ENCODE data around the gene RNF126. TPM values are rescaled to one million over a fixed set of nuclear protein-coding genes. Genes with fewer than 3 reads are reported as not detected.
A peak's percentile ranks its signal among the peaks of the same experiment; 100 is the strongest.

Gene RNF126
- total and polyA plus RNA-seq, 2 donors = 16.1 to 38.2 TPM

DNA sequence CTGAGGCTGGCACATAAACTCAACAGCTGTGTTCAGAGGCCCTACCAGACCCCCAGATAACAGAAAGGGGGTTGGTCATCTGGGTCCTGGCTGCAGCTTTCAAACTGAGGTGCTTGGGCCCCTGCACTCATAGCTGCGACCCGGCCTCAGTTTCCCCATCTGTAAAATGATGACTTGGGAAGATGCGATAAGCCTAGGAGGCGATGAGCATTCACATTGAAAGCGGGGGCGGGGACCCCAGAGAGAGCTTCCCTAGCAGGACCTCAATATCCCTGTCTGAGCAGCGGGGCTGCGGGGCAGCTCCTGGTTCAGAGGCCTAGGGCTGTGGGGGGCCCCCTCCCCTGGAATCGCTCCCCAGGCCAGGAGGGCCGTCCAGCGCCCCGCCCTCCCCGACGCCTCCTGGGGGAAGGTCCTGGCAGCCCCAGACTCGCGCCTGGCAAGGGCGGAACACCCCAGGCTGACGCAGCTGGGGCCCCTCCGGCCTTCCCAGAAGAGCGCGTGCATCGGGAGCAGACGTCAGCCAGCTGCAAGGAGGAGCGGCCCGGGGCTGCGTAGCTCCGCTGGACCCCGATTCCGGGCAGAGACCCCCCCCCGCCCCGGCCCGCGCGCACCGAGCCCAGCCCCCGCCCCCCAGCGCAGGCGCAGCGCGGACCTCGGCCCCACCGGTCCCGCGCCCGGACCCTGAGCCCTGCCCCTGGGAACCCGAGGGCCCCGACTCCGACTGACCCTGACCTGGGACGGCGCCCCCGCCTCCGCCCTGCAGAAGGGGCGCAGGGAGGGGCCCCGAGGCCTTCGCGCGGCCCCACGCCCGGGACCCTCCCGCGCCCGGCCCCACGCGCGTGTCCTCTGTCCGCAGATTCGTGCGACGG lies 16.6 kb upstream of the RNF126 start:
- DNase-seq (ENCODE audit: low read depth in 6 of 9, low spot score in 9 of 9) = peak in 2 of 9 donors; percentile 18 to 39
- H3K9me3 ChIP-seq (ENCODE audit: control insufficient read depth in 2 of 2, insufficient read depth in 1 of 2, low read length in 1 of 2) = peaks cover 0 to 3% of the 10 kb centered on the region in 2 donors
- H3K4me1 ChIP-seq (ENCODE audit: control insufficient read depth in 2 of 2, insufficient read depth in 2 of 2, low read length in 2 of 2) = peaks cover 5 to 20% of the 10 kb centered on the region in 2 donors
- H3K36me3 ChIP-seq (ENCODE audit: control insufficient read depth in 2 of 2, insufficient read depth in 2 of 2, low read length in 1 of 2) = no peaks in the 10 kb centered on the region
- H3K27me3 ChIP-seq (ENCODE audit: control insufficient read depth in 2 of 2, insufficient read depth in 1 of 2, low read length in 1 of 2) = peaks cover 33 to 50% of the 10 kb centered on the region in 2 donors
- 6% methylated on average over 69 of the region's 69 CpGs for WGBS
- H3K27ac ChIP-seq (ENCODE audit: low read depth in 1 of 2, low read length in 1 of 2) = peak overlapping the region in 1 of 2 donors; percentile 74
- peak overlapping the region; percentile 29 to 71 for H3K4me3 ChIP-seq (ENCODE audit: low read length in 2 of 2)

DNA sequence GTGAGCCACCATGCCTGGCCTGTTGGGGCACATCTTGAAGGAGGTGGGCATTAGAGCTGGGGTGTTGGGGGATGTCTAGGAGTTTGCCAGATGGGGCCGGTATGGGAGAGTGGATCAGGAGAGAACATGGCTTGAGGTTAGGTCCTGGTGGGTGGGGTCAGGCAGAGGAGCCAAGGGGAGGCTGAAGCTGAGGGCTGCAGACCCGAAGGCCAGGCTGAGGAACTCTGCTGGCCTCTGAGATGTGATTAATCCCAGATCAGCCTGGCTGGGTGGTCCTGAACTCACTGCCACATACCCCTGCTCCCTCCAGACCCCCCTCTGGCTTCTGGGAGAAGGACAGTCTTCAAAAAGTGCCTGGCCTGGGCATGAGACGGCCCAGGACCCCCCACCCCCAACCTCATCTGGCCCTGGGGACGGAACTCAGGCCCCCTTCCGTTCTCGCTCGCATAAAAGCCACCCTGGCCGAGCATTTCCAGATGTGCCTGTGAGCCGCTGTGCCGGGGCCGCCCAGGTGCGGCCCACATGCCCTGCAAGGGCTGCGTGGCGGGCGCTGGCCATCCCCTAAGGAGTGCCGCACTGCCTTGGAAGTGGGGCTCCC lies 15.9 kb upstream of the RNF126 start:
- H3K9me3 ChIP-seq (ENCODE audit: control insufficient read depth in 2 of 2, insufficient read depth in 1 of 2, low read length in 1 of 2) = peaks cover 0 to 3% of the 10 kb centered on the region in 2 donors
- no peak overlapping the region for H3K4me3 ChIP-seq (ENCODE audit: low read length in 2 of 2)
- no peaks in the 10 kb centered on the region for H3K36me3 ChIP-seq (ENCODE audit: control insufficient read depth in 2 of 2, insufficient read depth in 2 of 2, low read length in 1 of 2)
- 98% methylated on average over 16 of the region's 16 CpGs for WGBS
- peaks cover 34 to 58% of the 10 kb centered on the region in 2 donors for H3K27me3 ChIP-seq (ENCODE audit: control insufficient read depth in 2 of 2, insufficient read depth in 1 of 2, low read length in 1 of 2)
- peaks cover 5 to 20% of the 10 kb centered on the region in 2 donors for H3K4me1 ChIP-seq (ENCODE audit: control insufficient read depth in 2 of 2, insufficient read depth in 2 of 2, low read length in 2 of 2)
- no peak overlapping the region for H3K27ac ChIP-seq (ENCODE audit: low read depth in 1 of 2, low read length in 1 of 2)
- DNase-seq (ENCODE audit: low read depth in 6 of 9, low spot score in 9 of 9) = no peak

DNA sequence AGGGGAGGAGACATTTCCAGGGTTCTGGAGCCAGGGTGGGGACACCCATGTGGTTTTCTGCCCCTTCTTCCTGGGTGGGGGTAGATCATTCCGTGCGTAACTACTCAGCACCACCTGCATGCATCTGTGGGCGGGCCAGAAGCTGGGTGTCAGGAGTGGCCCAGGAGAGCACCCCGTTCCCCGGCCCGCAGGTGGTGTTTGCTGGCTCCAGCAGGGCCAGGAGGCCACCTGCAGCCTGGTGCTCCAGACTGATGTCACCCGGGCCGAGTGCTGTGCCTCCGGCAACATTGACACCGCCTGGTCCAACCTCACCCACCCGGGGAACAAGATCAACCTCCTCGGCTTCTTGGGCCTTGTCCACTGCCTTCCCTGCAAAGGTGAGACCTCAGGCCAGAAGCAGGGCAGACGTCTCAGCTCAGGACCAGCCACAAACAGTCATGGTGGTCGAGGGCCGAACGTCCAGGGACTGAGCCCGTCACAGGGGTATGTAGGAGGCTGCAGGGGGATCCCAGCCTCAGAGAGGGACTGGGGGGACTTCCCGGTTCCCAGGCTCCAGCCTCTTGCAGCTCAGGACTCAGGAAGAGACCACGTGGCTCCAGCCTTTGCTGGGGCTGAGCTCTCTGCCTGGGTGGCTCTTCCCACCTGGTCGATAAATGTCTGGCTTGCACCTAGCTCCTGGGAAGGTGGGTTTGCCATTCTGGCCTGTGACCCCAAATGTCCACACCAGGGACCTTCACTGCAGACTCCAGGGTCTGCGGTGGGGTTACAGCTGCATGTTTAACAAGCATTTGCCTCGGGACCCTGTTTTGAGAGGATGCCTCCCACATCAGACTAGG lies 14.8 kb upstream of the RNF126 start:
- H3K27ac ChIP-seq (ENCODE audit: low read depth in 1 of 2, low read length in 1 of 2) = no peak overlapping the region
- H3K9me3 ChIP-seq (ENCODE audit: control insufficient read depth in 2 of 2, insufficient read depth in 1 of 2, low read length in 1 of 2) = peaks cover 0 to 3% of the 10 kb centered on the region in 2 donors
- WGBS = 82% methylated on average over 22 of the region's 22 CpGs
- no peak for DNase-seq (ENCODE audit: low read depth in 6 of 9, low spot score in 9 of 9)
- no peaks in the 10 kb centered on the region for H3K36me3 ChIP-seq (ENCODE audit: control insufficient read depth in 2 of 2, insufficient read depth in 2 of 2, low read length in 1 of 2)
- H3K4me1 ChIP-seq (ENCODE audit: control insufficient read depth in 2 of 2, insufficient read depth in 2 of 2, low read length in 2 of 2) = peaks cover 5 to 20% of the 10 kb centered on the region in 2 donors
- H3K27me3 ChIP-seq (ENCODE audit: control insufficient read depth in 2 of 2, insufficient read depth in 1 of 2, low read length in 1 of 2) = peaks cover 34 to 64% of the 10 kb centered on the region in 2 donors
- H3K4me3 ChIP-seq (ENCODE audit: low read length in 2 of 2) = no peak overlapping the region

DNA sequence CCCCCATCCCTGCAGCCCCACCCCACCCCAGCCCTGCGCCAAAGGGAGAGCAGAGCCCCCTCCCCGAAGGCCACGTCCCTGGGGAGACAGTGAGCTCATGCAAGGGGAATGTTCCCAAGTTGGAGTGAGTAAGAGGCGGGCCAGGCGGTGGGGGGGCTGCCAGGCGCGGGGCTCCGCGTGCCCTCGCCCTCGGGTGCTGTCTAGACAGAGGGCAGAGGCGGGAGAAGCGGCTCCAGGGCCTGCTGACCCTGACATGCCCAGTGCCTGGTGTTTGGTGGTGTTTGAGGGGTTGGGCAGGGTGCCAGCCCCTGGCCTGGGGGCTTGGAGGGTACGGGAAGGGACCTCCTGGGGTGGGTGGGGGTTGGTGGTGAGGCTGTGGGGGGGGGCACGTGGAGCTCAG lies 14.2 kb upstream of the RNF126 start:
- Histone ChIP-seq H3K27me3 (ENCODE audit: control insufficient read depth in 2 of 2, insufficient read depth in 1 of 2, low read length in 1 of 2) (peaks cover 34 to 67% of the 10 kb centered on the region in 2 donors), H3K27ac (ENCODE audit: low read depth in 1 of 2, low read length in 1 of 2) (no peak overlapping the region), H3K36me3 (ENCODE audit: control insufficient read depth in 2 of 2, insufficient read depth in 2 of 2, low read length in 1 of 2) (no peaks in the 10 kb centered on the region), H3K9me3 (ENCODE audit: control insufficient read depth in 2 of 2, insufficient read depth in 1 of 2, low read length in 1 of 2) (peaks cover 0 to 3% of the 10 kb centered on the region in 2 donors), H3K4me1 (ENCODE audit: control insufficient read depth in 2 of 2, insufficient read depth in 2 of 2, low read length in 2 of 2) (peaks cover 5 to 20% of the 10 kb centered on the region in 2 donors), H3K4me3 (ENCODE audit: low read length in 2 of 2) (no peak overlapping the region)
- WGBS = 39% methylated on average over 15 of the region's 15 CpGs
- no peak for DNase-seq (ENCODE audit: low read depth in 6 of 9, low spot score in 9 of 9)

DNA sequence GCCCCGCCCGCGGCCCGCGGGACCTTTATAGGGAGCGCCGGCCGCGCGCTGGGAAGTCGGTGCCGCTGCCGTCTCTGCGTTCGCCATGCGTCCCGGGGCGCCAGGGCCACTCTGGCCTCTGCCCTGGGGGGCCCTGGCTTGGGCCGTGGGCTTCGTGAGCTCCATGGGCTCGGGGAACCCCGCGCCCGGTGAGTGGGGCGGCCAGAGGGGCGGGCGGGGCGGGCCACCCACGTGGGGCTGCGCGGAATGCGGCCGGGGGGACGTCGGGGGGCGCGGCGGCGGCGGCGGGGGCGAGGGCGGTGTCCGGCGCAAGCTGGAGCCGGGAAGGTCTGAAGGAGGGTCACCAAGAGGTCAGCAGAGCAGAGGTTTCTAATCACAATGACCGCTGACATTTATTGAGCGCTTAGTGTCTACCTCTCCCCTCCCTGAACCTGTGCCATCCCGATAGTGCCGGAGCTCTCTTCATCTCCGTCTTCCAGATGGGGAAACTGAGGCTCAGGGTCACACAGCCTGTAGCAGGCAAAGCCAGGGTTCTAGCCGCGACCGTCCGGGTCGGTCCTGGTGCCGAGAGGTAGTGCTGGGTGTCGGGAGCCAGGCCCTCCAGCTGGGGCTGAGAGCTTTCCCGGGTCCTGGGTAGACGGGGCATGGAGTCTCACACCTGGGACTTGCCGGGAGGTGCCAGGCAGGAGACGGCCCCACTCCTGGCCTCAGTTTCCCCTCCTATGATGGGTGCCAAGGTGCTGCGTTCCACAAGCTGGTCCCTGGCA lies 13.5 kb upstream of the RNF126 start, which contains the start of gene FSTL3:
Gene FSTL3, plus strand, starts transcription at position 54 of the 767 bp plus-strand sequence. Its CDS starts 32 bp downstream, at position 86.
- DNase-seq (ENCODE audit: low read depth in 6 of 9, low spot score in 9 of 9) = no peak
- H3K36me3 ChIP-seq (ENCODE audit: control insufficient read depth in 2 of 2, insufficient read depth in 2 of 2, low read length in 1 of 2) = no peaks in the 10 kb centered on the region
- H3K4me1 ChIP-seq (ENCODE audit: control insufficient read depth in 2 of 2, insufficient read depth in 2 of 2, low read length in 2 of 2) = peaks cover 5 to 18% of the 10 kb centered on the region in 2 donors
- no peak within 1 kb of the TSS for H3K4me3 ChIP-seq (ENCODE audit: low read length in 2 of 2)
- H3K9me3 ChIP-seq (ENCODE audit: control insufficient read depth in 2 of 2, insufficient read depth in 1 of 2, low read length in 1 of 2) = peaks cover 0 to under 1% of the 10 kb centered on the region in 2 donors
- H3K27me3 ChIP-seq (ENCODE audit: control insufficient read depth in 2 of 2, insufficient read depth in 1 of 2, low read length in 1 of 2) = peaks cover 34 to 70% of the 10 kb centered on the region in 2 donors
- WGBS = 17% methylated on average over 63 of the region's 63 CpGs
- no peak within 1 kb of the TSS for H3K27ac ChIP-seq (ENCODE audit: low read depth in 1 of 2, low read length in 1 of 2)

DNA sequence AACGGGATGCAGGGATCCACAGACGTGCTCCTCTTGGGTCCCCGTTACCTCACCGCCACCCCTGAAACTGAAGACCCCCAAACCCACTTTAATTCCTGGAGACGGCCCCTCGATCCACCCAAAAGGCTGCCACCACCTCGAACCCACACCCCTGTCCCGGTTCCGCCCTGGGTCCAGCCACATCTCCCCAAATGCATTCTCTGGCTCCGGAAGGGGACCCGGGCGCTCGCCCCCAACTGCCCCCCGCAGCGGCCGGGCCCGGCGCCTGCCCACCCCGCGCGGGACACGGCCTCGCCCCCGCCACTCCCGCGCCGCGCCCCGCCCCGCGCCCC lies 13.0 kb upstream of the RNF126 start:
- no peaks in the 10 kb centered on the region for H3K36me3 ChIP-seq (ENCODE audit: control insufficient read depth in 2 of 2, insufficient read depth in 2 of 2, low read length in 1 of 2)
- WGBS = 12% methylated on average over 31 of the region's 31 CpGs
- peaks cover 34 to 71% of the 10 kb centered on the region in 2 donors for H3K27me3 ChIP-seq (ENCODE audit: control insufficient read depth in 2 of 2, insufficient read depth in 1 of 2, low read length in 1 of 2)
- DNase-seq (ENCODE audit: low read depth in 6 of 9, low spot score in 9 of 9) = no peak
- H3K4me1 ChIP-seq (ENCODE audit: control insufficient read depth in 2 of 2, insufficient read depth in 2 of 2, low read length in 2 of 2) = peaks cover 5 to 14% of the 10 kb centered on the region in 2 donors
- no peaks in the 10 kb centered on the region for H3K9me3 ChIP-seq (ENCODE audit: control insufficient read depth in 2 of 2, insufficient read depth in 1 of 2, low read length in 1 of 2)
- no peak overlapping the region for H3K27ac ChIP-seq (ENCODE audit: low read depth in 1 of 2, low read length in 1 of 2)
- no peak overlapping the region for H3K4me3 ChIP-seq (ENCODE audit: low read length in 2 of 2)

DNA sequence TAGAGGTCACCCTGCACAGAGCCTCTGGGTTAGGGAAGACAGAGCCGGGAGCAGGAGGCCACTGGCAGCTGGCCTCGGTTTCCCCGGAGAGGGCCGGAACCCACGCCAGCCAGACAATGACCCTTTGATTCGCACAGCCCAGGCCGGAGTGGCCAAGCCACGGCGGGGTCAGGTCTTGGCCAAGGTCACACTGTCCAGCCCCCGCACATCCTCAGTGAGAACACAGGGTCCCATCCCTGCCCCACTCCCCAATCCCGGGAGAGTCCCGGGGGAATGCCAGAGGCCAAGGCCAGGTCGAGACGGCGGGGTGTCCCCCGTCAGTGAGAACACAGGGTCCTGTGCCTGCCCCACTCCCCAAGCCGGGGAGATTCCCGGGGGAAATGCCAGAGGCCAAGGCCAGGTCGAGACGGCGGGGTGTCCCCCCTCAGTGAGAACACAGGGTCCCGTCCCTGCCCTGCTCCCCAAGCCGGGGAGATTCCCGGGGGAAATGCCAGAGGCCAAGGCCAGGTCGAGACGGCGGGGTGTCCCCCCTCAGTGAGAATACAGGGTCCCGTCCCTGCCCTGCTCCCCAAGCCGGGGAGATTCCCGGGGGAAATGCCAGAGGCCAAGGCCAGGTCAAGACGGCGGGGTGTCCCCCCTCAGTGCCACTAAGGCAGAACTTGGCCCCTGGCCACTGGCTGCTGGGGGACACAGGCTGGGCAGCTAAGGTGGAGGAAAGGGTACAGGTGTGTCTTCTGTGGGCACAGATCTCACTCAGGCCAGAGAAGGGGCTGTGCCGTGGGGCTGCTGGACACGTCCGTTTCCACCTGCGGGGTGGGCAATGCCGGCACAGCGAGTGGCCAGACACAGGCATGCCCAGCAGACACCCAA lies 11.5 kb upstream of the RNF126 start:
- peaks cover 34 to 78% of the 10 kb centered on the region in 2 donors for H3K27me3 ChIP-seq (ENCODE audit: control insufficient read depth in 2 of 2, insufficient read depth in 1 of 2, low read length in 1 of 2)
- H3K27ac ChIP-seq (ENCODE audit: low read depth in 1 of 2, low read length in 1 of 2) = no peak overlapping the region
- no peak overlapping the region for H3K4me3 ChIP-seq (ENCODE audit: low read length in 2 of 2)
- 86% methylated on average over 38 of the region's 38 CpGs for WGBS
- H3K9me3 ChIP-seq (ENCODE audit: control insufficient read depth in 2 of 2, insufficient read depth in 1 of 2, low read length in 1 of 2) = no peaks in the 10 kb centered on the region
- no peak for DNase-seq (ENCODE audit: low read depth in 6 of 9, low spot score in 9 of 9)
- H3K4me1 ChIP-seq (ENCODE audit: control insufficient read depth in 2 of 2, insufficient read depth in 2 of 2, low read length in 2 of 2) = peaks cover 2 to 7% of the 10 kb centered on the region in 2 donors
- H3K36me3 ChIP-seq (ENCODE audit: control insufficient read depth in 2 of 2, insufficient read depth in 2 of 2, low read length in 1 of 2) = no peaks in the 10 kb centered on the region

Measured in thymus (tissue), 11 donors.